Heart right ventricle (tissue), 16 donors: ENCODE measurements around the gene GCNT3. TPM values are rescaled to one million over a fixed set of nuclear protein-coding genes. Genes with fewer than 3 reads are reported as not detected.
A peak's percentile ranks its signal among the peaks of the same experiment; 100 is the strongest.

Source experiments
- ATAC-seq, 8 donors: fragments of 200-7000 bp; cut with Tn5 transposase; one replicate each; pipeline ENCODE4 v1.9.1; 2020; ENCODE audit warnings: mild to moderate bottlenecking in 8 of 8, moderate library complexity in 8 of 8, moderate number of reproducible peaks in 1 of 8
- DNase-seq, 2 donors: peaks; one replicate each; pipeline ENCODE4 v3.0.0-alpha.2; 2020
- H3K27ac ChIP-seq, 10 donors: fragments of 200-600 bp; sonication (generic) in 2 of 10; one replicate each; pipeline versions ENCODE4 v1.5.0 to v1.8.0; 2020 to 2022; ENCODE audit warnings: mild to moderate bottlenecking in 3 of 10
- H3K27me3 ChIP-seq, 7 donors: fragments of 200-600 bp; one replicate each; pipeline ENCODE4 v1.8.0; 2021 to 2022; ENCODE audit warnings: mild to moderate bottlenecking in 2 of 7
- H3K36me3 ChIP-seq, 9 donors: fragments of 200-600 bp; sonication (generic) in 1 of 9; one replicate each; pipeline versions ENCODE4 v1.5.0 to v1.8.0; 2020 to 2022; ENCODE audit warnings: mild to moderate bottlenecking in 2 of 9
- H3K4me1 ChIP-seq, 9 donors: fragments of 200-600 bp; sonication (generic) in 1 of 9; one replicate each; pipeline versions ENCODE4 v1.5.0 to v1.8.0; 2020 to 2022; ENCODE audit warnings: mild to moderate bottlenecking in 4 of 9
- H3K4me3 ChIP-seq, 10 donors: fragments of 200-600 bp; sonication (generic) in 2 of 10; one replicate each; pipeline versions ENCODE4 v1.5.0 to v1.8.0; 2020 to 2022; ENCODE audit warnings: mild to moderate bottlenecking in 7 of 10, moderate library complexity in 2 of 10
- H3K9me3 ChIP-seq, 11 donors: fragments of 200-600 bp in 10 of 11; sonication (generic) in 2 of 11; one replicate each; pipeline versions ENCODE4 v1.5.0 to v1.8.0; 2013 to 2022; ENCODE audit warnings: mild to moderate bottlenecking in 2 of 11, control low read depth in 1 of 11, moderate library complexity in 1 of 11
- CTCF ChIP-seq, 9 donors: fragments of 200-600 bp; sonication (generic) in 2 of 9; IDR thresholded peaks; one replicate each; pipeline versions ENCODE4 v1.5.0 to v1.8.0; 2021 to 2022; ENCODE audit warnings: antibody characterized with exemption in 9 of 9, mild to moderate bottlenecking in 5 of 9, moderate library complexity in 1 of 9
- WGBS, 2 donors: extraction: QIAGEN DNeasy Blood & Tissue Kit; methylation state at CpG; one replicate each; pipeline ENCODE4 v1.1.7; 2013; ENCODE audit warnings: inconsistent platforms in 1 of 2; 5-methylcytosine and 5-hydroxymethylcytosine counted together
- intact Hi-C, 10 donors: fragments of 100-400 bp; cut with DNase I; formaldehyde crosslinking; loops; one replicate each; pipeline versions ENCODE4 v1.11.1 to v1.14.2; 2022
- polyA plus RNA-seq, 2 donors: library from polyadenylated mRNA; stranded (reverse); fragments of 200-250 nt; gene quantifications; one replicate each; pipeline ENCODE4 v1.2.3, GENCODE V29; 2013
- total RNA-seq, 10 donors: library from RNA; stranded (reverse); fragmentation: NEBNext Ultra II Directional in 3 of 10; extraction: Animal tissue kit (Norgen Biotek cat#: 25700) in 3 of 10; gene quantifications; one replicate each; pipeline versions ENCODE4 v1.2.1 to v1.2.4, GENCODE V29; 2021 to 2023
- donor health status: Arrhythmogenic right ventricular cardiomyopathy.
- donor health status: ischemic (EF 13 %, LVEDD 7.1; RV severe dilation, severe dysfunction).
- donor health status: healthy with polysubstance abuse.
- donor health status: DM: no; HTN: yes; CAD: no.
- donor health status: DM: no; HTN: no; CAD: no.
- donor health status: ischemic (EF 25% LVEDD 6.9; RV normal size, moderate dysfunction).
- donor health status: ischemic (EF 25% LVEDD 5.7; RV mildly dilated, moderate dysfunction).
- donor health status: healthy.
- donor health status: DM: yes; HTN: yes; CAD: no.
- donor health status: Ischemic cardiomyopathy.
- donor health status: ischemic (EF 35%, LVEDD 5.7; RV mildly dilated, moderate dysfunction).
- donor health status: nonischemic (EF 11% LVEDD 7.7; RV severe dilation, severe dysfunction).
- donor health status: DM: yes; HTN: yes; CAD: no.
- donor health status: PGD.
- donor health status: ischemic (EF 29% LVEDD 5.4; RV normal size, mild dysfunction).
- donor health status: nonischemic (EF 23%, LVEDD 6.1; RV moderate dilation, normal function).

Gene GCNT3
- total and polyA plus RNA-seq, 12 donors, result 0.12 to 0.55 (median 0.37) TPM; not detected in 7

GRCh38 chr15:59594493-59594942 lies 17.1 kb upstream of the GCNT3 start:
- Histone ChIP-seq H3K36me3 (no peaks in the 10 kb centered on the region), H3K27ac (peak overlapping the region in 4 of 10 donors; percentile 47 to 59 (median 56)), H3K27me3 (peaks cover 0 to 2% (median 0%) of the 10 kb centered on the region in 7 donors), H3K4me1 (peaks cover 0 to 9% (median 0%) of the 10 kb centered on the region in 9 donors), H3K4me3 (no peak overlapping the region), H3K9me3 (no peaks in the 10 kb centered on the region)
- DNase-seq (peak in 1 of 2 donors; percentile 6), ATAC-seq (peak in 7 of 8 donors; percentile 38 to 91 (median 78))
- no peak for TF ChIP-seq CTCF (IDR thresholded peaks at IDR 0.05)
- 41 to 51% methylated on average over 3 of the region's 3 CpGs for WGBS, 2 donors
- intact Hi-C loops, result no loop called here

- no peak for TF ChIP-seq CTCF (IDR thresholded peaks at IDR 0.05)
- Histone ChIP-seq H3K4me1 (peaks cover 0 to 9% (median 0%) of the 10 kb centered on the region in 9 donors), H3K27me3 (no peaks in the 10 kb centered on the region), H3K36me3 (no peaks in the 10 kb centered on the region), H3K4me3 (no peak overlapping the region), H3K9me3 (peaks cover 0 to under 1% (median 0%) of the 10 kb centered on the region in 11 donors), H3K27ac (peak overlapping the region in 4 of 10 donors; percentile 47 to 59 (median 56))
- WGBS, 2 donors, result 87 to 95% methylated on average over 2 of the region's 2 CpGs
- ATAC-seq (no peak), DNase-seq (no peak)
- intact Hi-C loops, result no loop called here
Measured at GRCh38 chr15:59594991-59595390, 16.6 kb upstream of the GCNT3 start.

GRCh38 chr15:59595434-59595915 lies 16.1 kb upstream of the GCNT3 start:
- ATAC-seq (no peak), DNase-seq (no peak)
- peaks cover 0 to 9% (median 0%) of the 10 kb centered on the region in 9 donors for H3K4me1 ChIP-seq
- WGBS, 2 donors, result 76 to 82% methylated on average over 7 of the region's 7 CpGs
- intact Hi-C loops, result no loop called here
- TF ChIP-seq CTCF (IDR thresholded peaks at IDR 0.05), result no peak
- H3K9me3 ChIP-seq, result peaks cover 0 to 3% (median 0%) of the 10 kb centered on the region in 11 donors
- no peaks in the 10 kb centered on the region for H3K36me3 ChIP-seq
- H3K27me3 ChIP-seq, result no peaks in the 10 kb centered on the region
- H3K4me3 ChIP-seq, result no peak overlapping the region
- no peak overlapping the region for H3K27ac ChIP-seq

- Histone ChIP-seq H3K4me3 (no peak overlapping the region), H3K27me3 (no peaks in the 10 kb centered on the region), H3K4me1 (peaks cover 0 to 9% (median 0%) of the 10 kb centered on the region in 9 donors), H3K36me3 (no peaks in the 10 kb centered on the region), H3K27ac (no peak overlapping the region), H3K9me3 (peaks cover 0 to 12% (median 5%) of the 10 kb centered on the region in 11 donors)
- no peak for TF ChIP-seq CTCF (IDR thresholded peaks at IDR 0.05)
- intact Hi-C loops, result no loop called here
- no peak for ATAC-seq
- DNase-seq, result no peak
Measured at GRCh38 chr15:59596640-59597039, 14.9 kb upstream of the GCNT3 start.
